Fibroblast of lung (primary cell): ENCODE results near the gene TPM4. TPM values are rescaled to one million over a fixed set of nuclear protein-coding genes. Genes with fewer than 3 reads are reported as not detected.

ENCODE experiments used
- DNase-seq, 2 donors: peaks; one replicate each; pipeline versions ENCODE4 v3.0.0 to v3.0.0-alpha.2; 2010; ENCODE audit warnings: low read depth in 2 of 2
- H2AFZ ChIP-seq: 2 replicates; pipeline ENCODE4 v1.5.1; 2012; ENCODE audit warnings: low read length, control low read depth, inconsistent platforms
- H3K27ac ChIP-seq: 2 replicates; pipeline ENCODE4 v1.5.1; 2011; ENCODE audit warnings: low read length, control low read depth; ENCODE audit not compliant: insufficient read depth
- H3K27me3 ChIP-seq: 2 replicates; pipeline ENCODE4 v1.5.1; 2011; ENCODE audit warnings: mild to moderate bottlenecking, low read length; ENCODE audit not compliant: control insufficient read depth, insufficient read depth
- H3K36me3 ChIP-seq: 2 replicates; pipeline ENCODE4 v1.5.1; 2011; ENCODE audit warnings: low read length; ENCODE audit not compliant: control insufficient read depth, insufficient read depth
- H3K4me1 ChIP-seq: 2 replicates; pipeline ENCODE4 v1.5.1; 2011; ENCODE audit warnings: low read length; ENCODE audit not compliant: control insufficient read depth, insufficient read depth; ENCODE audit errors: extremely low read depth
- H3K4me2 ChIP-seq: 2 replicates; pipeline ENCODE4 v1.5.1; 2011; ENCODE audit warnings: low read length, control low read depth; ENCODE audit not compliant: insufficient read depth; ENCODE audit errors: extremely low read depth
- H3K4me3 ChIP-seq, 4 experiments: fragments of 200-600 bp in 1 of 4; sonication (generic) in 1 of 4; replicated peaks in 1 of 4; 2 replicates each; pipeline ENCODE4 v1.5.1; 2011 to 2016; ENCODE audit warnings: low read length in 4 of 4, low read depth in 3 of 4, mild to moderate bottlenecking in 3 of 4, control low read depth in 2 of 4, inconsistent platforms in 1 of 4, mixed read lengths in 1 of 4; ENCODE audit not compliant: insufficient read depth in 1 of 4; ENCODE audit errors: control extremely low read depth in 1 of 4
- H3K79me2 ChIP-seq: 2 replicates; pipeline ENCODE4 v1.5.1; 2012; ENCODE audit warnings: mild to moderate bottlenecking, low read length, inconsistent platforms; ENCODE audit not compliant: control insufficient read depth, insufficient read depth
- H3K9ac ChIP-seq: 2 replicates; pipeline ENCODE4 v1.5.1; 2011; ENCODE audit warnings: mild to moderate bottlenecking, low read length, control low read depth; ENCODE audit not compliant: insufficient read depth
- H3K9me3 ChIP-seq: 2 replicates; pipeline ENCODE4 v1.5.1; 2012; ENCODE audit warnings: low read depth, low read length; ENCODE audit not compliant: control insufficient read depth, insufficient read depth
- H4K20me1 ChIP-seq: 2 replicates; pipeline ENCODE4 v1.5.1; 2011; ENCODE audit warnings: low read length; ENCODE audit not compliant: control insufficient read depth, insufficient read depth; ENCODE audit errors: extremely low read depth
- EZH2 ChIP-seq: IDR thresholded peaks from 2 replicates; pipeline ENCODE4 v1.5.1; 2012; ENCODE audit warnings: low read length, control low read depth, mild to moderate bottlenecking; ENCODE audit errors: missing control alignments
- polyA plus RNA-seq, 2 donors: library from polyadenylated mRNA; depleted of rRNA in 1 of 2; stranded (reverse) in 1 of 2; unstranded in 1 of 2; fragments of >200 nt; gene quantifications; 2 replicates each; pipeline ENCODE4 v1.2.1, GENCODE V29; 2011 to 2012; ENCODE audit warnings: missing spikeins in 1 of 2
- total RNA-seq: library from RNA; depleted of rRNA; stranded (reverse); fragments of >200 nt; gene quantifications from 2 replicates; pipeline ENCODE4 v1.2.1, GENCODE V29; 2014
- TF ChIP-seq, protein P1 (sequence below), 2 donors: IDR thresholded peaks in 1 of 2; conservative IDR thresholded peaks in 1 of 2; 1 replicate in 1 of 2; 2 replicates in 1 of 2; pipeline ENCODE4 v1.5.1; 2011 to 2012; ENCODE audit warnings: low read length in 2 of 2, control low read depth in 1 of 2, inconsistent platforms in 1 of 2, low read depth in 1 of 2, mild to moderate bottlenecking in 1 of 2

The TPM4 gene
- total and polyA plus RNA-seq, 2 donors (not counting 1 experiment from before 2014, with no cell fraction given) = 822 to 2,577 TPM

DNA sequence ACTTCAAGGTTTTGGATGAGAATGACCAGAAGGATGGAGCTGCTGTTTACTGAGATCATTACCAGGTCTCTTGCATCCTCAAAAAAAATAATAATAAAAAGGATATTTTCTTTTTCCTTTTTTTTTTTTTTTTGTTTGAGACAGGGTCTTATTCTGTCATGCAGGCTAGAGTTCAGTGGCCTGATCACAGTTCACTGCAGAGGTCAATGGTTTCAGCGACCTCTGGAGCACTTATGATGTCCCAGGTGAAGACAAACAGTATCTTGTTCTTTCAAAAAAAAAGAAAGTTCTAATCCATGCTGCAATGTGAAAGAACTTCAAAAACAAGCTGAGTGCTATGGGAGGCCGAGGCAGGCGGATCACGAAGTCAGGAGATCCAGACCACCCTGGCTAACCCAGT lies 30.4 kb upstream of the TPM4 start:
- no peak for TF ChIP-seq EZH2
- TF ChIP-seq, protein P1, sequence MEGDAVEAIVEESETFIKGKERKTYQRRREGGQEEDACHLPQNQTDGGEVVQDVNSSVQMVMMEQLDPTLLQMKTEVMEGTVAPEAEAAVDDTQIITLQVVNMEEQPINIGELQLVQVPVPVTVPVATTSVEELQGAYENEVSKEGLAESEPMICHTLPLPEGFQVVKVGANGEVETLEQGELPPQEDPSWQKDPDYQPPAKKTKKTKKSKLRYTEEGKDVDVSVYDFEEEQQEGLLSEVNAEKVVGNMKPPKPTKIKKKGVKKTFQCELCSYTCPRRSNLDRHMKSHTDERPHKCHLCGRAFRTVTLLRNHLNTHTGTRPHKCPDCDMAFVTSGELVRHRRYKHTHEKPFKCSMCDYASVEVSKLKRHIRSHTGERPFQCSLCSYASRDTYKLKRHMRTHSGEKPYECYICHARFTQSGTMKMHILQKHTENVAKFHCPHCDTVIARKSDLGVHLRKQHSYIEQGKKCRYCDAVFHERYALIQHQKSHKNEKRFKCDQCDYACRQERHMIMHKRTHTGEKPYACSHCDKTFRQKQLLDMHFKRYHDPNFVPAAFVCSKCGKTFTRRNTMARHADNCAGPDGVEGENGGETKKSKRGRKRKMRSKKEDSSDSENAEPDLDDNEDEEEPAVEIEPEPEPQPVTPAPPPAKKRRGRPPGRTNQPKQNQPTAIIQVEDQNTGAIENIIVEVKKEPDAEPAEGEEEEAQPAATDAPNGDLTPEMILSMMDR (conservative IDR thresholded peaks at IDR 0.05 in 1 of 2, IDR thresholded peaks at IDR 0.05 in 1 of 2; ENCODE audit: low read depth in 1 of 2, low read length in 2 of 2) = no peak
- DNase-seq = no peak

DNA sequence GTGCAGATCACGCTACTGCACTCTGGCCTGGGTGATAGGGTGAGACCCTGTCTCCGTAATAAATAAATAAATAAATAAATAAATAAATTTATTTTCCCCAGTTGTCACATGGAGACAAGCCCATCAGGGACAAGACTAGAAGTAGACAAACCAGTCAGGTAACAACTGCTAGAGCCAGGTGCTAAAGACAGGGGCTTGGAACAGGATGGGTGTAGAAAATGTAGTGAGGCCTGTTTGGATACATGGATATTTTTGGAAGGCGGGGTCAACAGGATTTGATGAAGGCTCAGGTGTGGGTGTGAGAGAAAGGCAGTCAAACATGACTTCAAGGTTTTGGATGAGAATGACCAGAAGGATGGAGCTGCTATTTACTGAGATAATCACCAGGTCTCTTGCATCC lies 27.7 kb upstream of the TPM4 start:
- Histone ChIP-seq H3K9me3 (no peaks in the 10 kb centered on the region), H3K79me2 (no peaks in the 10 kb centered on the region), H3K36me3 (no peaks in the 10 kb centered on the region), H3K27me3 (peaks cover 4% of the 10 kb centered on the region), H3K4me1 (no peaks in the 10 kb centered on the region), H3K4me3 (no peak overlapping the region), H4K20me1 (no peaks in the 10 kb centered on the region), H3K27ac (no peak overlapping the region), H2AFZ (no peak overlapping the region), H3K4me2 (no peak overlapping the region), H3K9ac (no peak overlapping the region)
- TF ChIP-seq EZH2 = no peak
- TF ChIP-seq, protein P1 (conservative IDR thresholded peaks at IDR 0.05 in 1 of 2, IDR thresholded peaks at IDR 0.05 in 1 of 2; ENCODE audit: low read depth in 1 of 2, low read length in 2 of 2) = no peak
- DNase-seq = no peak

More for the DNA sequence above, 30.4 kb upstream of the TPM4 start:
- H3K4me1 ChIP-seq = peaks cover 3% of the 10 kb centered on the region
- no peak overlapping the region for H3K4me2 ChIP-seq
- no peak overlapping the region for H3K9ac ChIP-seq
- H3K27ac ChIP-seq = no peak overlapping the region
- H2AFZ ChIP-seq = no peak overlapping the region
- no peak overlapping the region for H3K4me3 ChIP-seq
- no peaks in the 10 kb centered on the region for H4K20me1 ChIP-seq
- H3K27me3 ChIP-seq = peaks cover 4% of the 10 kb centered on the region
- H3K79me2 ChIP-seq = no peaks in the 10 kb centered on the region
- H3K9me3 ChIP-seq = no peaks in the 10 kb centered on the region
- H3K36me3 ChIP-seq = no peaks in the 10 kb centered on the region

DNA sequence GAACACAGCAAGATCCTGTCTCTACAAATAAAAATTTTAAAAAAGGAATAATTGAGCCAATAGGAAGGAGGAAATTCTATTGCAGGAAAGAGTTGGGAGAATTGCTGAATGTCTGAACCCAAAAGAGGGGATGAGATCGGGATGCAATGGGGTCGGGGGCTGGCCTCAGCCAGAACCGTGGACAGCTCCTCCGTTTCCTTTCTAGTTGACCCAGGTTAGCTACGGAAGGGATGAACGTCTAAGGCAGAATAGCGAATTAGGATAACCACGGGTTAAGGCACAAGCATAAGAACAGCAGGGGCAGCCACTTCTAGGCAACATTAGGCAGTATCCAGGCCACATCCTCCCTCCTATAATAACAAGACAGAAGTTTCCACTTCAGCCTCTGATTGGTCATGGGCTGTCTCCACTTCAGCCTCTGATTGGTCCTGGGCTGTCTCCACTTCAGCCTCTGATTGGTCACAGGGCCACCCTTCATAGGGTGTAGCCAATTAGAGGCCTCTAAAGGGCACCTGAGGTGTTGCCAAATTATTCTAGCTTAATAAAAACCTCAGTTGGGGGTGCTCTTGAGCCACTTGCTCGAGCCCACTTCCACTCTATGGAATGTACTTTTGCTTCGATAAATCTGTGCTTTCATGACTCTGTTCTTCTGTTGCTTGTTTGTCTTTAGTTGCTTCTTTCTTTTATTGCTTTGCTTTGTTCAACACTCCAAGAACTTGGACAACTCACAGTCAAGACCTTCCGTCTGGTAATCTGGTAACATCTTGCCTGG lies 24.9 kb upstream of the TPM4 start:
- no peak overlapping the region for H3K4me2 ChIP-seq
- TF ChIP-seq, protein P1 (conservative IDR thresholded peaks at IDR 0.05 in 1 of 2, IDR thresholded peaks at IDR 0.05 in 1 of 2; ENCODE audit: low read depth in 1 of 2, low read length in 2 of 2) = no peak
- no peak for TF ChIP-seq EZH2
- peak in 1 of 2 donors; percentile 31 for DNase-seq
- H4K20me1 ChIP-seq = no peaks in the 10 kb centered on the region
- H2AFZ ChIP-seq = no peak overlapping the region
- H3K4me3 ChIP-seq = no peak overlapping the region
- H3K79me2 ChIP-seq = no peaks in the 10 kb centered on the region
- no peak overlapping the region for H3K9ac ChIP-seq
- peaks cover 4% of the 10 kb centered on the region for H3K27me3 ChIP-seq
- H3K9me3 ChIP-seq = no peaks in the 10 kb centered on the region
- no peaks in the 10 kb centered on the region for H3K36me3 ChIP-seq
- H3K27ac ChIP-seq = no peak overlapping the region
- no peaks in the 10 kb centered on the region for H3K4me1 ChIP-seq
